ENCODE data around the gene CPB1. TPM values are rescaled to one million over a fixed set of nuclear protein-coding genes. Genes with fewer than 3 reads are reported as not detected.

The CPB1 gene
- total RNA-seq, 2 experiments from 2014 or later: not detected

DNA sequence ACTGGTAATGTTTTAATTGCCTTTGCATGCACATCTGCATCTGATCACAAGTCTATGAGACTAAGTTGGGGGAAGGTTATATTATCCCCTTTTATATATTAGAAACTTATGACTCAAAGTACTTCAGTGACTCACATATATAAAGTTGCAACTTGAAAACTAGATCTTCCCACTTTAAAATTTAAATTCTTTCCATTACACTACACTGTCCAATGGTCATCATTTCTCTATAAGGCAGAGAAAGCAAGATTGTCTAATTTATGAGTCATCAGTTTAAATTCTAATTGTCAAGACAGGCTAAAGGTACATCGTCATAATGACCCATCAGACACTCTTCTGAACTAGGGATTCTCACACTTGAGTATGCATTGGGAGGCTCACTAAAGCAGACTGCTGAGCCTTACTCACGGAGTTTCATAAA is 75.4 kb downstream of the CPB1 start:
- H3K4me3 Mint-ChIP-seq: no peak overlapping the region
- no peak for DNase-seq
- H3K27me3 Mint-ChIP-seq: peaks cover 5% of the 10 kb centered on the region

DNA sequence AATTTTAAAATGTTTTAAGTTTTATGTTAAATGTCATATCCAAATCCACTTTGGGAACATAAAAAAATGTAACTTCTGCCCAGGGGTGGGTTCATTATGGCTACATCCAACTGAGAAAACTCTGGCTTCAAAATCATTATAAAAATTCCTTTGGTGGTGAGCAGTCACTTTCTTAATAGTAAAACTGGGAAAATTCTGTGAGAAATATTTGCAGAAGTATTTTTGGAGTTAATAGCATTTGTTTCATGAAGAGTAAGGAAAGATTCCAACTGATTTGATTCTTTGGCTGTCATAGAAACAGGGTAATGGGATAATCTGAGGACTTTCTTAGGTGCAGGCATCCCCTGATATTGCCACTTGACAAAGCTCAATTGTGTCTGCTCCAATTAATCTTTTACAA is 76.3 kb downstream of the CPB1 start:
- Mint-ChIP-seq H3K4me3 (no peak overlapping the region), H3K36me3 (no peaks in the 10 kb centered on the region), H3K9me3 (no peaks in the 10 kb centered on the region), H3K27ac (no peak overlapping the region), H3K4me1 (ENCODE audit: low read depth) (no peaks in the 10 kb centered on the region), H3K27me3 (peaks cover 8% of the 10 kb centered on the region)
- CTCF ChIA-PET: no interaction called here
- DNase-seq: no peak
- intact Hi-C loops (cut with micrococcal nuclease): no loop called here
- POLR2A ChIA-PET: no interaction called here

More for the DNA sequence above, 75.4 kb downstream of the CPB1 start:
- CTCF ChIA-PET: no interaction called here
- H3K36me3 Mint-ChIP-seq: no peaks in the 10 kb centered on the region
- no peak overlapping the region for H3K27ac Mint-ChIP-seq
- no peaks in the 10 kb centered on the region for H3K9me3 Mint-ChIP-seq
- POLR2A ChIA-PET: no interaction called here
- intact Hi-C loops (cut with micrococcal nuclease): no loop called here
- no peaks in the 10 kb centered on the region for H3K4me1 Mint-ChIP-seq (ENCODE audit: low read depth)

DNA sequence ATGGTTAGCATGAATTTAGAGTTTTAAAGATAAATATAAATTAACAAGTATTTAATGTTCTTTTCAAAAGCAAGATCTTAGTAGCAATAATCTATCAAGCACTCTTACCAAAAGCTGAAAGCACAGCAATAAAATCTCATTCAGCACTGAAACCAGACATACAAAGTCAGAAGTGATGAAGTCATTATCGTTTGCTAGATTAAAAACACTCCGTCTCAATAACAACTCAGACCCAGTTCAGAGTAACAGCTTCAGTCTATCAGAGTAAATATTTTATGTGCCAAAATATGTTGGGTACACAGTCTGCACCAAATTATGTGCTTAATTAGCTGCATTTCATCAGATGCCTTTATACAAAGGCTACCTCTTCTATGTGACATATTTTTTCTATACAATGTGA is 79.1 kb downstream of the CPB1 start:
- Mint-ChIP-seq H3K27me3 (peaks cover 12% of the 10 kb centered on the region), H3K27ac (no peak overlapping the region), H3K36me3 (no peaks in the 10 kb centered on the region), H3K4me1 (ENCODE audit: low read depth) (no peaks in the 10 kb centered on the region), H3K4me3 (no peak overlapping the region), H3K9me3 (no peaks in the 10 kb centered on the region)
- ChIA-PET CTCF (no interaction called here), POLR2A (no interaction called here)
- intact Hi-C loops (cut with micrococcal nuclease): no loop called here
- no peak for DNase-seq

Other genes with a start within 250 kb of the CPB1 start
- not detected for gene AGTR1, start 129.9 kb upstream of the CPB1 start, total RNA-seq
- gene CPA3, start 37.5 kb downstream of the CPB1 start, total RNA-seq: not detected
- gene GYG1, start 163.7 kb downstream of the CPB1 start, total RNA-seq: 10 to 100 TPM; 21.5 to 22.1 TPM